Measurements from ENCODE around the gene USF2.

DNA sequence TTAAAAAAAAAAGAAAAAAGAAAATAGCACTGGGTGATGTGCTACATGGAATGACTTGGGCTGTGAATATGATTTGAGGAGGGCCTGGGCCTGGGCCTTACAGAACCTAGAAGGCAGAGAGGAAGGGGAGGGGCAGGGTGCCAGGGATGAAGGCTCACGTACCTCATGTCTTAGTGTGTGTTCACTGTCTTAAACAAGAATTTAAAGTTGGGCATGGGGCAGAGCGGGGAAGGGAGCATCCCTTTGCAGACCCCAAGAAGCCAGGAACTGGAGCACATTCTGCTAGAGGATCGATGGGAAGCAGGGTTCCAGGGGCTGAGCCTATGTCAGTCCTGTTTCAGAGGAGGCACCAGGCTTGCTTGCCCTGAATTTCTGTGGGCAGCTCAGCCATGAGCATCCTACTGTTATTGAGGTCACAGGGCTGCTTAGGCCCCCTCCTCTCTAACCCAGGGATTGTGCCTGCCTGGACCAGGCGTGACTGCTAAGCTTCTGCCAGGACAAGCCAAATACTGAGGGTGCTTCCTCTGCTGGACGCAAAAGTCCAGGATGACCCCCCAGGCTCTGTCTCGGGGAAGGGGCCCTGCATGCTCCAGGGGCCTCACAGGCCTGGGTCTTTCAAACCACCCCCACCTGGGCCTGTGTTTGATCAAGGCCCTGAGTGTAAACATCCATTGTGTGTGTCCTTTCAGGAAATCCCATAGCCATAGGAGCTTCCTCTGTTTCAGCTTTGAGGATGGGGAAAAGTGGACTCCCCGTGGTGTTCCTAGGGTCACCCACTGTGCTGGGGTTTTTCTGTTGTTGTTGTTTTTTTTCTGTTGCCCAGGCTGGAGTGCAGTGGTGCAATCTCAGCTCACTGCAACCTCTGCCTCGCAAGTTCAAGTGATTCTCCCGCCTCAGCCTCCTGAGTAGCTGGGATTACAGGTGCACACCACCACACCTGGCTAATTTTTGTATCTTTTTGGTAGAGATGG, 15.2 kb upstream of the USF2 start:
- TF ChIP-seq EP300 (IDR thresholded peaks at IDR 0.05; ENCODE audit: borderline replicate concordance) (no peak), YY1 (IDR thresholded peaks at IDR 0.05; ENCODE audit: low read depth) (no peak), USF1 (IDR thresholded peaks at IDR 0.05) (no peak), TAF1 (IDR thresholded peaks at IDR 0.05; ENCODE audit: low read depth) (no peak), NFIC (IDR thresholded peaks at IDR 0.05) (no peak), FOXM1 (IDR thresholded peaks at IDR 0.05; ENCODE audit: borderline replicate concordance, low read depth) (no peak), RAD21 (IDR thresholded peaks at IDR 0.05; ENCODE audit: low read depth) (no peak), TEAD4 (IDR thresholded peaks at IDR 0.05) (no peak), ZBTB7A (IDR thresholded peaks at IDR 0.05; ENCODE audit: low read depth) (no peak), EGR1 (IDR thresholded peaks at IDR 0.05) (no peak), CEBPB (IDR thresholded peaks at IDR 0.05) (no peak), MAX (IDR thresholded peaks at IDR 0.05) (no peak), CREB1 (IDR thresholded peaks at IDR 0.05; ENCODE audit: low read depth) (no peak)
- TF ChIP-seq, protein P1, sequence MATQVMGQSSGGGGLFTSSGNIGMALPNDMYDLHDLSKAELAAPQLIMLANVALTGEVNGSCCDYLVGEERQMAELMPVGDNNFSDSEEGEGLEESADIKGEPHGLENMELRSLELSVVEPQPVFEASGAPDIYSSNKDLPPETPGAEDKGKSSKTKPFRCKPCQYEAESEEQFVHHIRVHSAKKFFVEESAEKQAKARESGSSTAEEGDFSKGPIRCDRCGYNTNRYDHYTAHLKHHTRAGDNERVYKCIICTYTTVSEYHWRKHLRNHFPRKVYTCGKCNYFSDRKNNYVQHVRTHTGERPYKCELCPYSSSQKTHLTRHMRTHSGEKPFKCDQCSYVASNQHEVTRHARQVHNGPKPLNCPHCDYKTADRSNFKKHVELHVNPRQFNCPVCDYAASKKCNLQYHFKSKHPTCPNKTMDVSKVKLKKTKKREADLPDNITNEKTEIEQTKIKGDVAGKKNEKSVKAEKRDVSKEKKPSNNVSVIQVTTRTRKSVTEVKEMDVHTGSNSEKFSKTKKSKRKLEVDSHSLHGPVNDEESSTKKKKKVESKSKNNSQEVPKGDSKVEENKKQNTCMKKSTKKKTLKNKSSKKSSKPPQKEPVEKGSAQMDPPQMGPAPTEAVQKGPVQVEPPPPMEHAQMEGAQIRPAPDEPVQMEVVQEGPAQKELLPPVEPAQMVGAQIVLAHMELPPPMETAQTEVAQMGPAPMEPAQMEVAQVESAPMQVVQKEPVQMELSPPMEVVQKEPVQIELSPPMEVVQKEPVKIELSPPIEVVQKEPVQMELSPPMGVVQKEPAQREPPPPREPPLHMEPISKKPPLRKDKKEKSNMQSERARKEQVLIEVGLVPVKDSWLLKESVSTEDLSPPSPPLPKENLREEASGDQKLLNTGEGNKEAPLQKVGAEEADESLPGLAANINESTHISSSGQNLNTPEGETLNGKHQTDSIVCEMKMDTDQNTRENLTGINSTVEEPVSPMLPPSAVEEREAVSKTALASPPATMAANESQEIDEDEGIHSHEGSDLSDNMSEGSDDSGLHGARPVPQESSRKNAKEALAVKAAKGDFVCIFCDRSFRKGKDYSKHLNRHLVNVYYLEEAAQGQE (IDR thresholded peaks at IDR 0.05; ENCODE audit: low read depth): no peak

Data from Ishikawa (cell line).